DOHH2 (cell line): ENCODE results near the gene TOM1.

Experiments used
- H3F3A ChIP-seq: fragments of 200-600 bp; sonication (generic), shearing (Covaris generic); 2 replicates; pipeline ENCODE4 v1.6.0; 2016; ENCODE audit warnings: antibody characterized with exemption, mild to moderate bottlenecking; ENCODE audit not compliant: control insufficient read depth, insufficient read depth
- H3K27ac ChIP-seq: fragments of 200-600 bp; sonication (generic); 2 replicates; pipeline ENCODE4 v1.5.1; 2014; ENCODE audit warnings: low read depth, mild to moderate bottlenecking, low read length, moderate library complexity
- H3K27me3 ChIP-seq: fragments of 200-600 bp; sonication (generic); 2 replicates; pipeline ENCODE4 v1.6.1; 2014; ENCODE audit warnings: mild to moderate bottlenecking, low read length, mixed read lengths; ENCODE audit not compliant: control insufficient read depth
- H3K36me3 ChIP-seq: fragments of 200-600 bp; sonication (generic); 2 replicates; pipeline ENCODE4 v1.6.1; 2014; ENCODE audit warnings: mild to moderate bottlenecking, low read length, moderate library complexity, mixed read lengths; ENCODE audit not compliant: control insufficient read depth
- H3K4me1 ChIP-seq: fragments of 200-600 bp; sonication (generic); 2 replicates; pipeline ENCODE4 v1.6.1; 2014; ENCODE audit warnings: mild to moderate bottlenecking, low read length, mixed read lengths; ENCODE audit not compliant: control insufficient read depth
- H3K4me2 ChIP-seq: fragments of 200-600 bp; sonication (generic); 2 replicates; pipeline ENCODE4 v1.6.0; 2014; ENCODE audit warnings: mild to moderate bottlenecking, low read length, moderate library complexity
- H3K4me3 ChIP-seq: fragments of 200-600 bp; sonication (generic); 2 replicates; pipeline ENCODE4 v1.5.1; 2014; ENCODE audit warnings: mild to moderate bottlenecking, low read length, mixed read lengths
- H3K79me2 ChIP-seq: fragments of 200-600 bp; sonication (generic); 2 replicates; pipeline ENCODE4 v1.6.1; 2014; ENCODE audit warnings: mild to moderate bottlenecking, low read length, mixed read lengths; ENCODE audit not compliant: control insufficient read depth
- H3K9me2 ChIP-seq: fragments of 200-600 bp; sonication (generic); replicated peaks from 2 replicates; pipeline ENCODE4 v1.6.1; 2014; ENCODE audit warnings: mild to moderate bottlenecking, low read length, mixed read lengths; ENCODE audit not compliant: control insufficient read depth
- H3K9me3 ChIP-seq: fragments of 200-600 bp; sonication (generic); 2 replicates; pipeline ENCODE4 v1.6.1; 2014; ENCODE audit warnings: antibody characterized with exemption, low read length, mixed read lengths; ENCODE audit not compliant: control insufficient read depth, insufficient read depth
- H4K20me1 ChIP-seq: fragments of 200-600 bp; sonication (generic); 2 replicates; pipeline ENCODE4 v1.6.0; 2014; ENCODE audit warnings: low read depth, mild to moderate bottlenecking, antibody characterized with exemption, low read length, moderate library complexity; ENCODE audit not compliant: control insufficient read depth, insufficient read depth
- CTCF ChIP-seq: fragments of 200-600 bp; sonication (generic); IDR thresholded peaks from one replicate; pipeline ENCODE4 v1.5.1; 2014; ENCODE audit warnings: antibody characterized with exemption, mild to moderate bottlenecking, low read depth, low read length; ENCODE audit not compliant: poor library complexity, severe bottlenecking
- EZH2phosphoT487 ChIP-seq: fragments of 200-600 bp; sonication (generic); IDR thresholded peaks from 2 replicates; pipeline ENCODE4 v1.6.1; 2017; ENCODE audit warnings: borderline replicate concordance, mild to moderate bottlenecking, antibody characterized with exemption, low read length, moderate library complexity, mixed read lengths

The TOM1 gene

GRCh38 chr22:35299673-35300499 lies at the start of gene TOM1:
Gene TOM1, plus strand, starts transcription at chr22:35299894. Its CDS starts 35 bp downstream, at chr22:35299929.
- H3K36me3 ChIP-seq = peaks cover 18% of the 10 kb centered on the region
- no peaks in the 10 kb centered on the region for H3K27me3 ChIP-seq
- H3K4me2 ChIP-seq = peak within 1 kb of the TSS; percentile 100
- TF ChIP-seq CTCF (no peak), EZH2phosphoT487 (no peak)
- peaks cover 36% of the 10 kb centered on the region for H3F3A ChIP-seq
- H3K9me2 ChIP-seq = no peaks in the 10 kb centered on the region
- H3K4me1 ChIP-seq = peaks cover 13% of the 10 kb centered on the region
- no peaks in the 10 kb centered on the region for H3K9me3 ChIP-seq
- peak within 1 kb of the TSS; percentile 96 for H3K4me3 ChIP-seq
- H3K27ac ChIP-seq = peak within 1 kb of the TSS; percentile 35; the same call in 1 of the 2 replicates
- H3K79me2 ChIP-seq = 0 out of 2 replicates have a peak, but pooled peaks cover 3% of the 10 kb centered on the region
- H4K20me1 ChIP-seq = no peaks in the 10 kb centered on the region

GRCh38 chr22:35250156-35250555 lies 49.5 kb upstream of the TOM1 start:
- TF ChIP-seq EZH2phosphoT487 (no peak), CTCF (no peak)

GRCh38 chr22:35253946-35254345 lies 45.7 kb upstream of the TOM1 start:
- Histone ChIP-seq H3K36me3 (peaks cover 12% of the 10 kb centered on the region), H3K79me2 (peaks cover 23% of the 10 kb centered on the region), H3F3A (no peaks in the 10 kb centered on the region), H4K20me1 (no peaks in the 10 kb centered on the region), H3K27ac (no peak overlapping the region), H3K27me3 (no peaks in the 10 kb centered on the region), H3K9me2 (no peaks in the 10 kb centered on the region), H3K4me3 (no peak overlapping the region), H3K4me1 (peaks cover 19% of the 10 kb centered on the region), H3K9me3 (no peaks in the 10 kb centered on the region), H3K4me2 (no peak overlapping the region)
- no peak for TF ChIP-seq CTCF
- TF ChIP-seq EZH2phosphoT487 = no peak

More at GRCh38 chr22:35250156-35250555, 49.5 kb upstream of the TOM1 start:
- Histone ChIP-seq H3K27ac (no peak overlapping the region), H3K27me3 (peaks cover 4% of the 10 kb centered on the region; the same call in 1 of the 2 replicates), H3K9me2 (no peaks in the 10 kb centered on the region), H3K4me3 (no peak overlapping the region), H3K4me2 (no peak overlapping the region), H3K36me3 (no peaks in the 10 kb centered on the region), H3K4me1 (no peaks in the 10 kb centered on the region), H3K79me2 (no peaks in the 10 kb centered on the region), H4K20me1 (peaks cover 2% of the 10 kb centered on the region; the same call in 1 of the 2 replicates), H3K9me3 (no peaks in the 10 kb centered on the region), H3F3A (no peaks in the 10 kb centered on the region)
